Astrocyte of the hippocampus (primary cell): ENCODE data around the gene NR1D1.
A peak's percentile ranks its signal among the peaks of the same experiment; 100 is the strongest.

Source experiments
- DNase-seq: peaks from one replicate; pipeline ENCODE4 v3.0.0; 2011; ENCODE audit warnings: low read depth, low spot score

The NR1D1 gene

DNA sequence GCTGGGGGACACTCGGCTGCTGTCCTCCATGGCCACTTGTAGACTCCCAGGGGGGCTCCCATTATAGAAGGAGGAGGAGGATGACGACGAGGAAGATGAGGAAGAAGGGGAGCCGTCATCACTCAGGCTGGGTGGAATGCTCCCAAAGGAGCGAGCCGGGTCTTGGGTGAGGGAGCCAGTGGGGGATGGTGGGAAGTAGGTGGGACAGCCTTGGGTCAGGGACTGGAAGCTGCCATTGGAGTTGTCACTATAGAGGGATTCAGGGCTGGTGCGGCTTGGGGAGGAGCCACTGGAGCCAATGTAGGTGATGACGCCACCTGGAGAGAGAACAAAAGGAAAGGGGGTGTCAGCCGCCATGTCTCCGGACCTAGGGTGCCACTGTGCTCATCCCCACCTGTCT is 3.3 kb downstream of the NR1D1 start:
- no peak for DNase-seq

DNA sequence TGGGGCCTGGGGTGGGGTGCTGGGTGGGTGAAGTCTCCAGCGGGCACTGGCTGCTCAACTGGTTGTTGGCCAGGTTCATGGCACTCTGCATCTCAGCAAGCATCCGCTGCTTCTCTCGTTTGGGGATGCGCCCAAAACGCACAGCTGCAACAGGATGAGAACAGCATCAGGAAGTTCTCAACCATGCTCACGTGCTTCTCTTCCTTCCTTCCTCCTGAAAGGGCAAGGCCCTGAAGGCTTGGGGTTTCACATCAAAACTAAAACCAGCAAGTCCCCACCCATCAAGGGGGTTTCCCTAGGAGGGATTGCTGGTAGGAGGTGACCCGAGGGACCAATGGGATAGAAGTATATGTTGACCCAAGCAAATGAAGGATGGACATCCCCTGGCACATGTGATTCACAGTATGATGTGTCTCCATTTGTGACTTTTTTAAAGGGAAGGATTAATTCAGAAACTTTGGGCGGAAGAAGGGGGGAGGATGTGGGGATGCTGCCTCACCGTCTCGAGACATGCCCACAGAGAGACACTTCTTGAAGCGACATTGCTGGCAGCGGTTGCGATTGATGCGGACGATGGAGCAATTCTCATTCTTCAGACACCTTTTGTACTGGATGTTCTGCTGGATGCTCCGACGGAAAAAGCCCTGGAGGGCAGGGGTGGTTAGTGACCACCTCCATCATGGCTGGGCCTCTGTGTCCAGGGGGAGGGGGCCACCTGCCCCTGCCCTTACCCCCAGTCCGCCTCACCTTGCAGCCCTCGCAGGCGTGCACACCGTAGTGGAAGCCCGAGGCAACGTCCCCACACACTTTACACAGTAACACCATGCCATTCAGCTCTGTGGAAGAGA is 4.2 kb downstream of the NR1D1 start:
- DNase-seq: no peak

DNA sequence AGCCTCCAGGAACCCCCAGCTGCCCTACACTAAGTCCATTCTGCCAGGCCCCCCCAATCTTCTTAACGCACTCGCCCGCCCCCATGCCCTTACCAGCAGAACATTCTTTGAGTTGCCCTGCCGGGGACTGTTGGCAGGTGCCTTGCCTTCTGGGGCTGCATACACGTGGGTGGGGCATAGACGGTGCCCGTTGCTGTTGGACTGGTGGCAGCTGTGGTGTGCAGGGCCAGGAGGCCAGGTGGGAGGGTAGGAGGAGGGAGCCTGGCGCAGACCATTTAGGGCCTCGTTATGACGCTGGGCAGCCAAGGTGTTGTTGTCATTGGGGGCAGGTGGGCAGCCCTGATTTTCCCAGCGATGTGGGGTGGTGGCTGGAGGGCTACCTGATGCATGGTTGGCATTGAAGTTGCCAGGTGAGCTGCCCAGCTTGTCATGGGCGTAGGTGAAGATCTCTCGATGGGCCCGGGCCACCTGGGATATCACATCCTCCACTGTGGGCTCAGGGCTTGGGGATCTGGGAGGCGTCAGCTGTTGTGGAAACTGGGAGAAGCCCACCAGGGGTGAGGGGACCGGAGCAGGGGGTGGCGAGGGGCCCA is 4.9 kb downstream of the NR1D1 start:
- no peak for DNase-seq

DNA sequence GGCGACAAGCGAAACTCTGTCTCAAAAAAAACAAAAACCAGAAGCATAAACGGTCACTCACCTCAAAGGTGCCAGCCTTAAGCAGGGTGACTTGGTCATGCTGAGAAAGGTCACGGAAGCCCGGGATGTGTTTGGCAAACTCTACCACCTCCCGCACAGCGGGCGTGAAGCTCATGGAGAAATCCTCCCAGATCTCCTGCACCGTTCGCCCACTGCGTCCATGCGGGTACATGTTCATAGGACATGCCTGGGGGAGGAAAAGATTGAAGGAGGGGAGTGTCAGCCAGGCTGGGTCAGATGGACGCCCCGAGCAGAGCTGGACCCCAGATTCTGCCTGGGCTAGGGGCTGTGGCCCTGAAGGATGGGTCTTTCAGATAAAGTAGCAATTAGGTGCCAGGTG is 5.5 kb downstream of the NR1D1 start:
- no peak for DNase-seq

DNA sequence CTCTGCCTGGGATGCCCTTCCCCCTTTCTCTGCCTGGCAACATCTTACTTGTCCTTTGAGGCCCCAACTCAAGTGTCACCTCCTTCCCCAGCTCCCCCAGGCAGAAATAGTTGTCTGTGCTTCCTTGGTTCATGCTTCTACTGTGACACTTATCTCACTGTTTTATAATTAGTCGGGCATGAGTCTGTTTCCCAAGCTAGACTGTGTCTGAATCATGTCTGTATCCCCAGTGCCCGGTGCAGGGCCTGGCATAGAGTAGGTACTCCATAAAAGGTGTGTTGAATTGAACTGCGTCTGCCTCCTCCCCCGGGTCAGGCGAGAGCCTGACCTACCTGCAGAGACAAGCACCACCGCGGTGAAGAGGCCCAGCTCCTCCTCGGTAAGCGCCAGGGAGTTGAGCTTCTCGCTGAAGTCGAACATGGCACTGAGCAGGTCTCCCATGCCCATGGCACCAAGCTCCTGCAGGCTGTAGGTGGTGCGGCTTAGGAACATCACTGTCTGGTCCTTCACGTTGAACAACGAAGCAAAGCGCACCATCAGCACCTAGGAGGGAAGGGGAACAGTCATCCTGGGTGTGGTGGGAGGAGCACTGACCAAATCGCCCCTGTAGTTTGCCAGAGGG is 6.7 kb downstream of the NR1D1 start:
- no peak for DNase-seq

DNA sequence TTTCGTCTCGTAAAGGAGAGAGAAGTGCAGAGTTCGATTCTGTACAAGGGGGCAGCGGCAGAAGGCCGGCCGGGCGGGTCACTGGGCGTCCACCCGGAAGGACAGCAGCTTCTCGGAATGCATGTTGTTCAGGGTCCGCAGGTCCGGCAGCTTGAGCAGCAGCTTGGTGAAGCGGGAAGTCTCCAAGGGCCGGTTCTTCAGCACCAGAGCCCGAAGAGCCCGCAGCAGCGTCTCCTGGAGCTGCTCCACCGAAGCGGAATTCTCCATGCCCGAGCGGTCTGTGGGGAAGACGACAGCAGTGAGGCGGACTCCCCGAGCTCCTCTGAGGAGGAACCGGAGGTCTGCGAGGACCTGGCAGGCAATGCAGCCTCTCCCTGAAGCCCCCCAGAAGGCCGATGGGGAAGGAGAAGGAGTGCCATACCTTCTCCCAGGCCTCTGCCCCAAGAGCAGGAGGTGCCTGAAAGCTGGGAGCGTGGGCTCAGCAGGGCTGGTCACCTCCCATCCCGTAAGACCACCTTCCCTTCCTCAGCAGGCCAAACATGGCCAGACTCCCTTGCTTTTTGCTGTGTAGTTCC is 7.3 kb downstream of the NR1D1 start:
- DNase-seq: no peak

DNA sequence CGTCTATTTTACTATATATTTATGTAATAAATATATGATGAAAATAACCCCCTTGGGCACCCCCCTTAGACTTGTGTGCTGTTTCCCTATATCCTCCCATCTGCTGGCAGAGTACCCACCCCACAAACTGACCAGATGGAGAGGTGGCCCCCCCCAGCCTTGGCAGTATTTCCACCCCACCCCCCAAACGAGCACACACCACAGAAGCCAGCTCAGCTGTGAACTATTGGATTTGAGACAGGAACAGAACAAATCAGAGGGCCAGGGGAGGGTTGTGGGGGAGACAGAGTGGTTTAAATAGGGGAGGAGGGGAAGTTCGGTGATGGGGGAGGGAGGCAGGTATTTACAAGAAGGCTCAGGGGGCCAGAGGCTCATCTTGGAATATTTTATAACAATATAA is 7.8 kb downstream of the NR1D1 start:
- no peak for DNase-seq

DNA sequence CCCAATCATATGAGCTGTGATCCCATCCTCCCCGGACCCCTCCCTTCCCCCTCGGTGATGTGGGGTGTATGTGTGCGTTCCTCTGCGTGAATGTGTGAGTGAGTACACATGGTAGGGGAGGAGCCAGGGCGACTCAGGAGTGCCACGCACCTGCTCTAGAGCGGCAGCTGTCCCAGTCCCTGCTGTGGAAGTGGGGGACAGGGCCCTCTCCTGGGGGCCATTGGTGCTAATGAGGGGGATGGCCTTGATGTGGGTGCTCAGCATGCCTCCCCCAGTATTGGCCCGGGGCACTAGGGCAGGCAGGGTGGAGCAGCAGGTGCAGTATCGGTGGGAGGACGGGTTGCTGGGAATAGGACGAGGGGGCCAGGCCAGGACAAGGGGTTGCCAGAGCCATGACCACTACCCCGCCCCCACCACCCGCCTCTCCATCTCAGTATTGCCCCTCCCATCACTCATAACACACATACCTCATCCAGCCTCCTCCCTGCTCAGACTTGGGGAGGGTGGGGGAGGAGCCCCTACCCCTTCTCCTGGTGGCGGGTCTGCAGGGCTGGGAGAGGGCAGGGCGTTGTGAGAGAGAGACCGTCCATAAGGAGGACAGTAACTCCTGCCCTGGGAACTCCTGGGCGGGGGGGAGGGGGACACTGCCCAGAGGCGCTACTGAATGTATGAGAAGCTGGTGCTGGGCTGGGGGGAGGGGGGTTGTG is 8.5 kb downstream of the NR1D1 start:
- no peak for DNase-seq

DNA sequence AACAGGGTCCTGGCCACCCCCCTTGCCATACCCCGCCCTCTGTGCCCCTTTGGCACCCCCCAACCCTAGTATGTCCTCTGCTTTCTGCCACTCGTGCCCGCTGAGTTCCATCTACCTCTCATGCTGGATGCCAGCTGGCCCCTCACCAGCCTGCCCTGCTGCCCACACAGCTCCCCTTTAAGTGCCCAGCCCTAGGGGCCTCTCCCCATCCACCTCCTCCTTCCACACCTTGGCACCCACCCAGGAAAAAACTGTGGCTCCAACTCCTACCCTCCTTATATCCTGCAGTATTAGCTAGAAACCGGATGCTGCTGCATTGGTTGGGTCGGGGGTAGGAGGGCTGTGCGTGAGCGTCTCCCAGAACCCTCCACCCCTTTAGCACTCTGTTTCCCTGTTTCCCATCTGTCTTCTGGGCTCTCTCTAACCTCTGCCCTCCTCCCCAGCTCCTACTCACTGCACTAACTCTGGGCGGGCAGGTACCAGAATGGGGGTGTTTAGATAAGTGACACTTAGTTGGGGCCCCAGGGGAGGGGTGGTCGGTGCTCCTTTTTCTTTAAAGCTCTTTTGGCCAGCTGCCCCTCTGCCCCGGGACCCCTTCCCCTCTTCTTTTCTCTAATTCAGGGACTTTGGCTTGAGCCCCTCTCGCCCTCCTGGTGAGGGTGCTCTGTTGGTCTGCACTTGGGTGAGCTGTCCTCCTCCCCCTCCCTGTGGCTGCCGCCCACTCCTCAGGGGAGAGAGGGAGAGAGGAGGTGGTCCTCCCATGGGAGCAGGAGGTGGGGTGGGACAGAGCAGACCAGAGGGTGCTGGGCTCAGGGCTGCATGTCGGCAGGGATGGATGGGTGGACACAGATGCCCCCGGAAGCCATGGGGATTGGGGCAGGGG is 9.9 kb downstream of the NR1D1 start:
- DNase-seq: peak; percentile 28

DNA sequence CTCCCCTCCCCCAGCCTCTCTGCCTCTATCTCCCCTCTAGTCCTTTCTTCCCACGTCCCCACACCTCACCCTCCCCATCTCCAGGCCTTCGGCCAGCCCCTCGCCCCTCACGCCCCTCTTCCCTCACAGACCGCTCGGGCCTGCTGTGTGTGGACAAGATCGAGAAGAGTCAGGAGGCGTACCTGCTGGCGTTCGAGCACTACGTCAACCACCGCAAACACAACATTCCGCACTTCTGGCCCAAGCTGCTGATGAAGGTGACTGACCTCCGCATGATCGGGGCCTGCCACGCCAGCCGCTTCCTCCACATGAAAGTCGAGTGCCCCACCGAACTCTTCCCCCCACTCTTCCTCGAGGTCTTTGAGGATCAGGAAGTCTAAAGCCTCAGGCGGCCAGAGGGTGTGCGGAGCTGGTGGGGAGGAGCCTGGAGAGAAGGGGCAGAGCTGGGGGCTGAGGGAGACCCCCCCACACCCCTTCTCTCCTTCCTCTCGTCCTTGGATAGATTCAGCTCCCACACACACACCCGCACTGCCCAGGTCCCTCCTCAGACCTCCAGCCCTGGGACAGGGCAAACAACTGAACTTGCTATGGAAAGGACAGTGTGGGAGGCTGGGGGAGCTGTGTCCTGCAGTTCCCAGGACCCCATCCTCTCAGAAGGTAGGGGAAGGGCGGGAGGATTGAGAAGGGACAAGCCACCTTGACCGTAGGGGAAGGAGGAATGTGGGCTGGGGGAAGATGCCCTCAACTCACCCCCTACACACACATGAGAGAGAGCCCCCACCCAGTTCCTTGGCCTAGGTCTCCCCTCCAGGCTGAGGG is 11.1 kb downstream of the NR1D1 start:
- DNase-seq: no peak

DNA sequence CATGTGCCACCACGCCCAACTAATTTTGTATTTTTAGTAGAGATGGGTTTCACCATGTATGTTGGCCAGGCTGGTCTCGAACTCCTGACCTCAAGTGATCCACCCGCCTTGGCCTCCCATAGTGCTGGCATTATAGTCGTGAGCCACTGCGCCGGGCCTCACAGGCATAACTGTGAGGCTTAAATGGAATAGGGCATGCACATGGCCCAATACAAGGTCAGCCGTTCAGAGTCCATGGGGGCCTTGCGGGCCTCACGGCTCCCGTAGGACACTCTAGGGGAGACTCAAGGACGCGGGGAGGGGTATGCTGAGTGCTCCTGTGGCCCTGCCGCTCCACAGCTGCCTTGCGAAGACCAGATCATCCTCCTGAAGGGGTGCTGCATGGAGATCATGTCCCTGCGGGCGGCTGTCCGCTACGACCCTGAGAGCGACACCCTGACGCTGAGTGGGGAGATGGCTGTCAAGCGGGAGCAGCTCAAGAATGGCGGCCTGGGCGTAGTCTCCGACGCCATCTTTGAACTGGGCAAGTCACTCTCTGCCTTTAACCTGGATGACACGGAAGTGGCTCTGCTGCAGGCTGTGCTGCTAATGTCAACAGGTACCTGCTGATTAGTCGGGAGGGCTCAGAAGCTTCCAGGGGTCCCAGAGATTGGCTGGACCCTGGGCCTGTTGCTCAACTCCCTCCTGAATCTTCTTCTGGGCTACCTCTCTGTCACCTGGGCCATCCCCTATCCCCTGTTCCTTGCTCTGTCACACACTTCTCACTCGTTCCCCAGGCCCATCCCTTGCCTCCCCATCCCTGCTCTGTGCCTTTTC is 12.3 kb downstream of the NR1D1 start:
- no peak for DNase-seq

DNA sequence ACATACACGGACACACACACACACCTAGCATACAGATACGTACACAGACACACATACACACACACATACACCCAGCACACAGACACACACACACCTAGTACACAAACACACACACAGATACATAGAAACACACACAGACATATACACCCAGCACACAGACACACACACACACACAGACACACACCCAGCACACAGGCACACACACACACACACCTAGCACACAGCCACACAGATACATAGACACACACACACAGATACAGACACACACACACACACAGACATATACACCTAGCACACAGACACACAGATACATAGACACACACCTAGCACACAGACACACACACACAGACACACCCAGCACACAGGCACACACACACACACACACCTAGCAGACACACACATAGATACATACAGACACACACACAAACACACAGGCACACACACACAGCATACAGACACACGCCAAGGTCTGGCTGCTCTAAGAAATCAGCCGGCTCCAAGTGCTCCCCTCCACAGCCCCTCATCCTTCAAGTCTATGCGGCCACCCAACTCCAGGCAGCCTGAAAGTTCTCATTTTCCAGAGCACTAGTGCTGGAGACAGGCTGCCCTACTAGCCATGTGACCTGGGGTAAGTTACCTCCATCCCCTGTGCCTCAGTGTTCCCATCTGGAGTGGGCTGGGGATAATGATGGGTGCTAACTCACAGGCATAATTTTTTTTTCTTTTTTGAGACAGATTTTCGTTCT is 13.2 kb downstream of the NR1D1 start:
- no peak for DNase-seq

DNA sequence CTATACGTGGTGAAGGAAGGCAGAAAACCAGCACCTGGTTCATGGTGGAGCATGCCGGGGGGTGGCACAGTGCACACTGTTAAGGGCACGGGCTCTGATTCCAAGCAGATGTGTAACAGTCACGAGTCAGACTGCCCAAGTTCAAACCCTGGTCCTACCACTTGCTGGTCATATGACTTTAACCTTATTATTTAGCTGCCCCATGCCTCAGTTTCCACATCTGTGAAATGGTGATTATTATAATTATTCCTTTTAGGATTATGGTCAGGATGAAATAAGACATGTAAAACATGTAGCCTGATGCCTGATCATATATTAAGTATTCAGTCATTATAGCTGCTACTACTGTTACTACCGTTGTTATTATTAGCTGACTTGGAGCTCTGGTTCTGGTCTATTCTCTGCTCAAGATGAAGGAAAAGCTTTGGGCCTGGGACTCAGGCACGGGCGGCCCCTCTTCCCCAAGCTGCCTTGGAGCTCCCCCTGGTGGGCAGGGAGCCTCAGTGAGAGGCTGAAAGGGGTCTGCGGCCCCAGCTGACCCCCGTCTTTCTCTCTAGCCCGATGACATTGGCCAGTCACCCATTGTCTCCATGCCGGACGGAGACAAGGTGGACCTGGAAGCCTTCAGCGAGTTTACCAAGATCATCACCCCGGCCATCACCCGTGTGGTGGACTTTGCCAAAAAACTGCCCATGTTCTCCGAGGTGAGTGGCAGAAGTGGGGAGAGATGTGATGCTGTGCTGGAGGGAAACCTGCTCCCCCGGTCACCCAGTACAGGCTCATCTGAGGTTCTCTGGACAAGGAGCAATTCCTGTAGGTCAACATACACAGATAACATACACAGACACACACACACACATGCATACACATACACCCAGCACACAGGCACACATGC is 14.0 kb downstream of the NR1D1 start:
- peak; percentile 67 for DNase-seq

DNA sequence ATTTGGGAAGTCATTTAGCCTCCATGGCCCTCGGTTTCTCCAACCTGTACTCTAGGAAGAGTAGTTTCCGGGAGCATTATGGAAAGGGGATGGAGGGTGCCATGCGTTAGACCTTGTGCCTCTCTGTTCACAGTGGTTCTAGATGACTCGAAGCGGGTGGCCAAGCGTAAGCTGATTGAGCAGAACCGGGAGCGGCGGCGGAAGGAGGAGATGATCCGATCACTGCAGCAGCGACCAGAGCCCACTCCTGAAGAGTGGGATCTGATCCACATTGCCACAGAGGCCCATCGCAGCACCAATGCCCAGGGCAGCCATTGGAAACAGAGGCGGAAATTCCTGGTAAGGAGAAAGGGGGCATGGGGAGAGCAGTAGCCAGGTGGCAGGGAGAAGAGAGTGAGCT is 15.9 kb downstream of the NR1D1 start:
- DNase-seq: no peak

DNA sequence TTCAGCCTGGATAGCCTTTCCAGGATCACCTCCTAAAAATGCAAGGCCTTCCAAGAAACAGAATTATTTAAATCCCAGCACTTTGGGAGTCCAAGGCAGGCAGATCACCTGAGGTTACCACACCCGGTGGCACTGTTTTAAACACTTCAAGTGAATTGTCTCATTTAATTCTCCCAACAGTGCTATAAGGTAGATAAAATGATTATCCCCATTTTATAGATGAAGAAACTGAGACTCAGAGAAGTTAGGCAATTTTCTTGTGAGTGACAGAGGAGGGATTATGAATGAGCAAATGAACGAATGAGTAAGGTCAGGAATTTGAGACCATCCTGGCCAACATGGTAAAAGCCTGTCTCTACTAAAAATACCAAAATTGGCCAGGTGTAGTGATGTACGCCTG is 20.8 kb downstream of the NR1D1 start:
- DNase-seq: no peak

DNA sequence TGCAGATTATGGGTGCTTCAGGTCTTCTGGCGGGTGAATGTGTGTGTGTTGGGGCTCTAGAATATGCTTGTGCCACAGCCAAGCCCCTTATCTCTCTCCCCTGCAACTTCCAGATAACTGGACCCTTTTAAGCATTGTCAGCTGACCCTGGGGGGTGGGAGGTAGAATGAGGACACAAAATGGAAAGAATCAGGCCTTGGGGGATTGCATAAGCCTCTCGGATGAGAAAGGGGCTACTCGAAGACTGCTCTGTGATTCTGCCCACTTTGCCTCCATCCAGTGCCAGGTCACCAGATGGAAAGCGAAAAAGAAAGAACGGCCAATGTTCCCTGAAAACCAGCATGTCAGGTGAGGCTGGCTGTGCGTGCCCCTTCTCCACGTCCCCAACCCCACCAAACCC is 23.8 kb downstream of the NR1D1 start:
- no peak for DNase-seq

DNA sequence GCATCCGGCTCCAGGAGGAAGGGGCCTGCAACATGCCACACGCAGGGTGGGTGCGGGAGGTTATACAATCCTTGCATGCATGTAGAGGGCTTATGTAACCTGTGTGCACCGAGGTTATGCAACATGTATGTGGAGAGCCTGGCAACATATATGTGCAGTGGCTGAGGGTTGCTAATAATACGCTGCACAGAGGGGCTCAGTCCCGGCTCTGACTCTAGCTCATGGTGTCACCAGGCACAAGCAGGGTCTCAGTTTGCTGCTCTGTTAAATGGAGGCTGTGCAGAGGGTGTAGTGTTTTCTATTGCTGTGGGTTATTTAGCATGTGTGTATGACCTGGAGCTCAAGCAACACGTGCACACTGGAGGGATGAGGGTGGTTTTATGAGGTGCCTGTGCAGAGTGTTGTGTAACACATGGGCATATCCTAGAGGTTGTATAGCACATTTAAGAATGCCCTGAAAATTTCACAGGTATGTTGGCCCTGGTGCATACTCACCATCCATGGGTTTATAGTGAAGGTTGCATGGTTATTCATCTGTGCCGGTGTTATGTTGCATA is 24.4 kb downstream of the NR1D1 start:
- no peak for DNase-seq
